ENCODE measurements around the gene GALR2. TPM values are rescaled to one million over a fixed set of nuclear protein-coding genes. Genes with fewer than 3 reads are reported as not detected.

The GALR2 gene
- total and polyA plus RNA-seq, 10 of the 15 experiments (the other 5 are each of a cell fraction or from before 2014, with no cell fraction given), result 0.06 to 1.2 (median 0.22) TPM; not detected in 5

- no peak overlapping the region for H3K27ac ChIP-seq (ENCODE audit: control insufficient read depth, insufficient read depth)
- ChIA-PET RAD21 (ENCODE audit: unreplicated experiment) (no interaction called here), POLR2A (no interaction called here), CTCF (no interaction called here), SMC1A (ENCODE audit: uncharacterized antibody, unreplicated experiment) (no interaction called here)
- H2AFZ ChIP-seq (ENCODE audit: control insufficient read depth, low read depth, low read length), result no peak overlapping the region
- peaks cover under 1% of the 10 kb centered on the region; the same call in 1 of the 2 replicates for H3K4me1 ChIP-seq (ENCODE audit: control insufficient read depth, insufficient read depth, low read length)
- H3K4me2 ChIP-seq (ENCODE audit: control insufficient read depth, insufficient read depth), result no peak overlapping the region
- H3K4me3 ChIP-seq, result no peak overlapping the region
- no peak overlapping the region for H3K9ac ChIP-seq (ENCODE audit: control insufficient read depth, insufficient read depth, low read length)
- peaks cover 7 to 26% of the 10 kb centered on the region in 2 experiments; a peak in 3 of 4 replicates for H3K27me3 ChIP-seq (replicated peaks in 1 of 2; ENCODE audit: control insufficient read depth in 2 of 2, insufficient read depth in 2 of 2, low read length in 1 of 2)
- WGBS (ENCODE audit: insufficient coverage, insufficient replicate concordance, low lambda C conversion rate, missing lambda C conversion rate), result 40% methylated on average over 44 of the region's 48 CpGs
- ATAC-seq, result no peak
- no peaks in the 10 kb centered on the region for H3K9me3 ChIP-seq (replicated peaks; ENCODE audit: control insufficient read depth, insufficient read depth, low read length)
- no peak for DNase-seq (ENCODE audit: low read depth, low spot score)
- BruUV-seq (replicated peaks), result no TSS peak
- H3K36me3 ChIP-seq (ENCODE audit: control insufficient read depth in 2 of 2, insufficient read depth in 2 of 2, low read length in 1 of 2), result no peaks in the 10 kb centered on the region
- H3K79me2 ChIP-seq (ENCODE audit: control insufficient read depth, insufficient read depth, low read length), result peaks cover 24% of the 10 kb centered on the region
- intact Hi-C loops (cut with micrococcal nuclease; ENCODE audit: unreplicated experiment) (no loop called here), in situ Hi-C loops (cut with MboI) (no loop called here)
- no peak for FAIRE-seq
- no peaks in the 10 kb centered on the region for H4K20me1 ChIP-seq (ENCODE audit: control insufficient read depth, insufficient read depth)
- TF ChIP-seq, protein P1, sequence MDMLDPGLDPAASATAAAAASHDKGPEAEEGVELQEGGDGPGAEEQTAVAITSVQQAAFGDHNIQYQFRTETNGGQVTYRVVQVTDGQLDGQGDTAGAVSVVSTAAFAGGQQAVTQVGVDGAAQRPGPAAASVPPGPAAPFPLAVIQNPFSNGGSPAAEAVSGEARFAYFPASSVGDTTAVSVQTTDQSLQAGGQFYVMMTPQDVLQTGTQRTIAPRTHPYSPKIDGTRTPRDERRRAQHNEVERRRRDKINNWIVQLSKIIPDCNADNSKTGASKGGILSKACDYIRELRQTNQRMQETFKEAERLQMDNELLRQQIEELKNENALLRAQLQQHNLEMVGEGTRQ (IDR thresholded peaks at IDR 0.05; ENCODE audit: borderline replicate concordance, low read depth, low read length), result no peak
- TF ChIP-seq IRF4 (IDR thresholded peaks at IDR 0.05; ENCODE audit: low read depth, low read length), result no peak
- TF ChIP-seq SIX5 (IDR thresholded peaks at IDR 0.05; ENCODE audit: low read depth, low read length, severe bottlenecking), result no peak
- no peak for TF ChIP-seq ATF2 (IDR thresholded peaks at IDR 0.05; ENCODE audit: low read length)
- 0 out of 6 replicates have a peak, but pooled peaks of 1 of the 3 experiments have one; percentile 6 for TF ChIP-seq CTCF (IDR thresholded peaks at IDR 0.05 in 2 of 3, conservative IDR thresholded peaks at IDR 0.05 in 1 of 3; ENCODE audit: control insufficient read depth in 2 of 3, extremely low read depth in 1 of 3, insufficient read depth in 1 of 3, low read depth in 3 of 3, low read length in 3 of 3)
- no peak for TF ChIP-seq RELA (IDR thresholded peaks at IDR 0.05; ENCODE audit: borderline replicate concordance, partially characterized antibody)
These were observed 974 bp downstream of the GALR2 start for GRCh38 chr17:76075364-76076145.

Data from GM12878 (cell line).